Karpas-422 (cell line): ENCODE measurements around the gene GDF2. TPM values are rescaled to one million over a fixed set of nuclear protein-coding genes. Genes with fewer than 3 reads are reported as not detected.

Experiments used
- DNase-seq: peaks from one replicate; pipeline ENCODE4 v3.0.0-alpha.2; 2015
- H2AFZ ChIP-seq: fragments of 200-600 bp; sonication (generic); 2 replicates; pipeline ENCODE4 v1.6.1; 2014; ENCODE audit warnings: antibody characterized with exemption, low read length, mixed read lengths
- H3K27ac ChIP-seq: fragments of 200-600 bp; sonication (generic); 2 replicates; pipeline ENCODE4 v1.5.1; 2014; ENCODE audit warnings: mild to moderate bottlenecking, low read length, moderate library complexity
- H3K27me3 ChIP-seq: fragments of 200-600 bp; sonication (generic); 2 replicates; pipeline ENCODE4 v1.6.1; 2014; ENCODE audit warnings: low read length, mixed read lengths
- H3K36me3 ChIP-seq: fragments of 200-600 bp; sonication (generic); 2 replicates; pipeline ENCODE4 v1.6.1; 2014; ENCODE audit warnings: low read length, mixed read lengths; ENCODE audit not compliant: insufficient read depth
- H3K4me1 ChIP-seq: fragments of 200-600 bp; sonication (generic); 2 replicates; pipeline ENCODE4 v1.6.1; 2014; ENCODE audit warnings: mild to moderate bottlenecking, low read length, mixed read lengths
- H3K4me2 ChIP-seq: fragments of 200-600 bp; sonication (generic); 2 replicates; pipeline ENCODE4 v1.6.1; 2014; ENCODE audit warnings: low read length, low read depth, mild to moderate bottlenecking; ENCODE audit not compliant: poor library complexity, severe bottlenecking
- H3K4me3 ChIP-seq: fragments of 200-600 bp; sonication (generic); 2 replicates; pipeline ENCODE4 v1.5.1; 2014; ENCODE audit warnings: mild to moderate bottlenecking, antibody characterized with exemption, low read length, mixed read lengths
- H3K79me2 ChIP-seq: fragments of 200-600 bp; sonication (generic); 2 replicates; pipeline ENCODE4 v1.6.1; 2014; ENCODE audit warnings: mild to moderate bottlenecking, low read length, mixed read lengths
- H3K9ac ChIP-seq: fragments of 200-600 bp; sonication (generic); 2 replicates; pipeline ENCODE4 v1.6.0; 2014; ENCODE audit warnings: low read length
- H3K9me2 ChIP-seq: fragments of 200-600 bp; sonication (generic), shearing (Covaris generic); replicated peaks from 2 replicates; pipeline ENCODE4 v1.6.0; 2014; ENCODE audit warnings: mild to moderate bottlenecking, low read length, moderate library complexity; ENCODE audit not compliant: insufficient read depth
- H3K9me3 ChIP-seq: fragments of 300-700, 200-600 bp; sonication (generic); 2 replicates; pipeline ENCODE4 v1.6.1; 2014; ENCODE audit warnings: low read length, mixed read lengths
- H4K20me1 ChIP-seq: fragments of 200-600 bp; sonication (generic); 2 replicates; pipeline ENCODE4 v1.6.1; 2014; ENCODE audit warnings: mild to moderate bottlenecking, antibody characterized with exemption, low read length, low read depth; ENCODE audit not compliant: insufficient read depth
- total RNA-seq: library from RNA; depleted of rRNA; stranded (reverse); fragments of >200 nt; shearing (Covaris generic); gene quantifications from 2 replicates; pipeline ENCODE4 v1.2.3, GENCODE V29; 2014; ENCODE audit warnings: low replicate concordance; rRNA removed

The GDF2 gene
- total RNA-seq, result not detected in 2 replicates

DNA sequence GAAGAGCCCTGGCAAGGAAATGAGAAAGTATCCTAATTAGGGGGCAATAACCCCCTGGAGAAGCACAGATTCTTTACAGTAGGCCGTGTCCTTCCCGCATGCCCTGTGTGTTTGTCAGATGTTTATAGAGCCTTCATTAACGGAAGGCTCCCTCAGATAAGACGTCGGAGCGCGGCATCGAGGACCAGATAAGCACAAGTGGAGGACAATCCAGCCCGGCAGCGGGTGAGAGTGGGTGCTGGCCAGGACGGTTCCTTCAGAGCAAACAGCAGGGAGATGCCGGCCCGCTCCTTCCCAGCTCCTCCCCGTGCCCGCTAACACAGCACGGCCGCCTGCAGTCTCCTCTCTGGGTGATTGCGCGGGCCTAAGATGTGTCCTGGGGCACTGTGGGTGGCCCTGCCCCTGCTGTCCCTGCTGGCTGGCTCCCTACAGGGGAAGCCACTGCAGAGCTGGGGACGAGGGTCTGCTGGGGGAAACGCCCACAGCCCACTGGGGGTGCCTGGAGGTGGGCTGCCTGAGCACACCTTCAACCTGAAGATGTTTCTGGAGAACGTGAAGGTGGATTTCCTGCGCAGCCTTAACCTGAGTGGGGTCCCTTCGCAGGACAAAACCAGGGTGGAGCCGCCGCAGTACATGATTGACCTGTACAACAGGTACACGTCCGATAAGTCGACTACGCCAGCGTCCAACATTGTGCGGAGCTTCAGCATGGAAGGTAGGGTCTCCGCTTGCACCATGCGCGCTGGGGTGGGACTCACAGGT is at the start of gene GDF2:
Gene GDF2, plus strand, starts transcription at position 155 of the 762 bp plus-strand sequence. Its CDS starts 215 bp downstream, at position 370.
- Histone ChIP-seq H3K27me3 (no peaks in the 10 kb centered on the region), H3K27ac (no peak within 1 kb of the TSS), H3K4me2 (no peak within 1 kb of the TSS), H3K9me2 (no peaks in the 10 kb centered on the region), H3K4me3 (no peak within 1 kb of the TSS), H3K4me1 (no peaks in the 10 kb centered on the region), H3K9me3 (no peaks in the 10 kb centered on the region), H4K20me1 (no peaks in the 10 kb centered on the region), H2AFZ (no peak within 1 kb of the TSS), H3K9ac (no peak within 1 kb of the TSS), H3K36me3 (no peaks in the 10 kb centered on the region), H3K79me2 (no peaks in the 10 kb centered on the region)
- DNase-seq, result no peak

DNA sequence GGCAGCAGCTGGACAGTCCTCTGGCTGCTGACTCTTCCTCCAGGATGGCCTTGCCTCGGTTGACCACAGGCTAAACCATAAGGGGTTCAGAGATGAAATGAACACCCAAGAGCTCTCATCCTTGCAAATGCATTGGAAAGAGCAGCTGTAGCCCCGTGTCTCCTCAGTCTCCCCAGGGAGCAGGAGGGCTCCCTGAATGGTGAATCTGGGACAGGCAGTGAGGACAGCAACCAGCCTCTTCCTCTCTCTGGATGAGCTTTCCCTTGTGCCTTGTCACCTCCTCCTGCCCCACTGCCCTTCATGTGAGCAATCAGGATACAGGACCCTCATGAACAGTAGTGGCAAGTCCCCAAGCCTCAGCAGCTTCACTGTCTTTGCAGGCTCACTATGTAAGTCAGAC is 46.2 kb upstream of the GDF2 start:
- no peak overlapping the region for H3K4me2 ChIP-seq
- no peak for DNase-seq
- H2AFZ ChIP-seq, result no peak overlapping the region
- no peaks in the 10 kb centered on the region for H3K79me2 ChIP-seq
- H3K9me3 ChIP-seq, result no peaks in the 10 kb centered on the region
- no peaks in the 10 kb centered on the region for H3K9me2 ChIP-seq
- H3K4me1 ChIP-seq, result no peaks in the 10 kb centered on the region
- no peak overlapping the region for H3K9ac ChIP-seq
- H3K27me3 ChIP-seq, result no peaks in the 10 kb centered on the region
- no peak overlapping the region for H3K27ac ChIP-seq
- no peaks in the 10 kb centered on the region for H4K20me1 ChIP-seq
- no peak overlapping the region for H3K4me3 ChIP-seq
- H3K36me3 ChIP-seq, result no peaks in the 10 kb centered on the region

DNA sequence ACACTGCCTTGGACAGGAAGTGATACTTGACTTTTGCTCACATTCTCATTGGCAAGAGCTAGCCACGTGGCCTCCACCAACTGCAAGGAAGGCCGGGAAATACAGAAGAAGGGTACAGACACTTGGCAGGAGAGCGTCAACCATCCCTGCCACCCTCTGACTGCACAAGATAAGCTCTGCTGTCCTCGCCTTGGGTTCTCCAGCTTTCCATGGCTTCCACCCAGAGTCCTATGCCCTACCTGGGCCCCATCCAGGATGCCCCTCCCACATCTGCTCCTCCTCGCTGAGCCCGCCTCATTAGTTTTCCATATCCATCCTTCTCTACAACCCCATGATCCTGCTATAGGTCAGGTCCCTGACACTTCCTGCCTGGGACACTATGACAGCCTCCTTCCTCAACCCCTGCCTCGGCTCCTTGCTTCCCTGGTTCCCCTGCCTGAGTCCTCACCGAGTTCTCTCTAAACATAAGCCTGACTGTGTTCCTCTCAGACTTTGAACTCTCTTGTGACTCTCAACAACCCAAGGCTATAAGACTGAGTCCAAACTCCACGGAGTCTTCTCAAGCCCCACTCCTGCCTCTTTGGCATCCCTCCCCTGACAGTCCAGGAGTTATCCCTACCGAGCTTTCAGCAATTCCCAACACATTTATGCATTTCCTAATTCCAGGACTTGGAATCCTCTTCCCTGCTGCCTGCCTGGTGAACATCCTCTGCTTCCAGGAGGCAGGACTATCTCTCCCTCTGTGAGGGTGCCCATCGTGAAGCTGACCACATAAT is 45.5 kb upstream of the GDF2 start:
- no peaks in the 10 kb centered on the region for H3K27me3 ChIP-seq
- no peak for DNase-seq
- H3K9ac ChIP-seq, result no peak overlapping the region
- no peaks in the 10 kb centered on the region for H4K20me1 ChIP-seq
- no peaks in the 10 kb centered on the region for H3K36me3 ChIP-seq
- H3K9me2 ChIP-seq, result no peaks in the 10 kb centered on the region
- no peaks in the 10 kb centered on the region for H3K4me1 ChIP-seq
- no peak overlapping the region for H3K27ac ChIP-seq
- no peak overlapping the region for H3K4me3 ChIP-seq
- H2AFZ ChIP-seq, result no peak overlapping the region
- no peaks in the 10 kb centered on the region for H3K9me3 ChIP-seq
- H3K4me2 ChIP-seq, result no peak overlapping the region
- no peaks in the 10 kb centered on the region for H3K79me2 ChIP-seq

DNA sequence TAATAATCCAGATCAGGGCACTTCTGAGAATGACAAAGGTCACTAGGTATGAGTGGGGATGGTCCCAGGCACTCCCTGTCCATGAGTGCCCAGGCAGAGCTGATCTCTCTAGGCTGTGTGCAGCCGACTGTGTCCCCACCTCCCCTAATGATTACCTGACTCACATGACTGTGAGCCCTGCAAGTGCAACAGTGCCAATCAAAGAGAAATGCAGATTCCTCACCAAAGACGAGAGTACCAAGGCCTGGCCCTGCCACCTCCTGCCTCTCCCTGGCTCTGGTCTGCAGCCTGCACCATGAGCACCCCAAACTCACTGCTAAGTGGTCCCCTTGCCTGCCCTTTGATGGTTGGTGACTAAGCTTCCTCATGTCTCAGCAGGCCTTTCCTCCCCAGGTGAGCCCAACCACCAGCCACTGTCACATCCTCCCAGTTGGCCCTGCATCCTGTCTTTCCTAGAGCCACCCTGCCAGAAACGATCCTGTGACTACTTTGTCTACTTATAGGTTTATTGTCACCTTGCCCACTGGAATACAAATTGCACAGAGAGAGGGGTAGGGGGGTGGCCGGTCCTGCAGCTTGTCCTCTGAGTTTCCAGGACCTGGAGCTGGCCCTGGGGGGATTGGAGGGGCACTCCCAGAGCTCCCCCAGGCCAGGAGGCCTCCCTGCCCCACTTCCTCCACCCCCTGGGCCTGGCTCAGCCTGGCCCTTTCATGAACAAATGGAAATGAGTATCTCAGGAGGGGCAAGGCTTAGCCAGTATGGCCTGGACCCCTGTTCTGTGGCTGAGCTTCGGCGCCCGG is 44.7 kb upstream of the GDF2 start:
- Histone ChIP-seq H2AFZ (no peak overlapping the region), H3K36me3 (no peaks in the 10 kb centered on the region), H3K27me3 (no peaks in the 10 kb centered on the region), H3K79me2 (no peaks in the 10 kb centered on the region), H3K27ac (no peak overlapping the region), H3K4me2 (no peak overlapping the region), H3K4me3 (no peak overlapping the region), H3K9ac (no peak overlapping the region), H3K9me3 (no peaks in the 10 kb centered on the region), H3K9me2 (no peaks in the 10 kb centered on the region), H3K4me1 (no peaks in the 10 kb centered on the region), H4K20me1 (no peaks in the 10 kb centered on the region)
- no peak for DNase-seq

DNA sequence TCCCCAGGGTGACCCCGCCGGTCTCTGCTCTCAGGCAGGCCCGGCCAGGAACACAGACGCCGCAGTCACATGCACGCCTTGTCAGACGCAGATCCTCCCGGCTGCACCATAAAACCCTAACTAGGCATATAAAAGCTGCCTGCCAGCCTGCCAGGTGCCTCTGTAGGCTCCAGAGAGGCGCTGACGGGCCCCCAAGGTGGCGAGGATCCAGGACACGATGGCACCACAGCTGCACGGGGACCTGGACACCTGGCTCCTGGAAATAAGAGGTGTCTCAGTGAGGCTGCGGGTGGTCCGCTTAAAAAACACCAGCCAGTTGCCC is 44.1 kb upstream of the GDF2 start:
- H3K9me3 ChIP-seq, result no peaks in the 10 kb centered on the region
- H3K36me3 ChIP-seq, result no peaks in the 10 kb centered on the region
- no peaks in the 10 kb centered on the region for H3K4me1 ChIP-seq
- H3K4me2 ChIP-seq, result no peak overlapping the region
- H3K9ac ChIP-seq, result no peak overlapping the region
- H3K27ac ChIP-seq, result no peak overlapping the region
- no peak overlapping the region for H3K4me3 ChIP-seq
- H3K9me2 ChIP-seq, result no peaks in the 10 kb centered on the region
- DNase-seq, result no peak
- H3K27me3 ChIP-seq, result no peaks in the 10 kb centered on the region
- no peak overlapping the region for H2AFZ ChIP-seq
- no peaks in the 10 kb centered on the region for H3K79me2 ChIP-seq
- H4K20me1 ChIP-seq, result no peaks in the 10 kb centered on the region

DNA sequence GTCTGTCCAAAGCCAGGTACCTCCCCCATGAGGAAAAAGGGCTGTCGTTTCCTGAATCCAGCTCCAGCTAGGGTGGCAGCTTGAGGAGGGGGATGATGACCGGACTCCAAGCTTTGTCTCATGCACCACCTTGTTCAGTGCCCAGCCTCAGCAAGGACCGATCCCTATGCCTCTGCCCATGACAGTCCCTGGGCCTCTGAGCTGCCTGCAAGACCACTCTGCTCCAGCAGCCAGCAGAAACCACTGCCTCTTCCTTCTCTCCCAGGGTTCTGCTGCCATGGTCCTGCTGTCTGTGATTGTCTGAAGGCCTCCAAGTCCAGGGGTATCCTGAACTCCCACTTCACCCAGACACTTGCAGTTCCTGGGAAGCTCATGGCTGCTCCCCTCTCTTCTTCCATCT is 43.5 kb upstream of the GDF2 start:
- Histone ChIP-seq H3K4me2 (no peak overlapping the region), H3K4me3 (no peak overlapping the region), H3K79me2 (no peaks in the 10 kb centered on the region), H3K36me3 (no peaks in the 10 kb centered on the region), H3K9ac (no peak overlapping the region), H3K9me3 (no peaks in the 10 kb centered on the region), H2AFZ (no peak overlapping the region), H3K27me3 (no peaks in the 10 kb centered on the region), H3K27ac (no peak overlapping the region), H3K4me1 (no peaks in the 10 kb centered on the region), H4K20me1 (no peaks in the 10 kb centered on the region), H3K9me2 (no peaks in the 10 kb centered on the region)
- DNase-seq, result no peak

DNA sequence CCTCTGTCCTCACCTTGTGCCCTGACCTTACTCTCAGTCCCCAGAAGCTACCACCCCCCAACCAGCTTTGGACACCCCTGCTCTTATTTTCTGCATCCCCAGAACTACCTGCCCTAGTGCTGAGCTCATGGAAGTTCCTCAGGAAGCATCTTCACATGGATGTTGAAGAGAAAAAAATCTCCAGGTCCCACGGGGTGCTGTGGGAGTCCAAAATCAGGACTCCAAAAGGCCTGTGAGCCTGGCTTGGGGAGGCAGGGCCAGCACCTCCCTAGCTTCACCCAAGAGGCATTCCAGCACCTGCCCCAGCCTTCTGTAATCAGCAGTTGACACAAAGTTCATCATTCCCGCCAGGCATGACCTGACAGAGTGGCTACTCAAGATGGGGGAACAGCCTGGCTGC is 43.0 kb upstream of the GDF2 start:
- H3K9me3 ChIP-seq, result no peaks in the 10 kb centered on the region
- H3K4me1 ChIP-seq, result no peaks in the 10 kb centered on the region

More for the DNA sequence above, 43.0 kb upstream of the GDF2 start:
- DNase-seq, result no peak
- no peak overlapping the region for H2AFZ ChIP-seq
- no peaks in the 10 kb centered on the region for H3K36me3 ChIP-seq
- no peaks in the 10 kb centered on the region for H3K79me2 ChIP-seq
- H3K4me3 ChIP-seq, result no peak overlapping the region
- no peak overlapping the region for H3K4me2 ChIP-seq
- H3K27ac ChIP-seq, result no peak overlapping the region
- H3K9me2 ChIP-seq, result no peaks in the 10 kb centered on the region
- no peaks in the 10 kb centered on the region for H3K27me3 ChIP-seq
- H4K20me1 ChIP-seq, result no peaks in the 10 kb centered on the region
- no peak overlapping the region for H3K9ac ChIP-seq
